Neuron (in vitro differentiated cells): Measurements from ENCODE around the gene PSMA7.

Experiments
- H2AFZ ChIP-seq: one replicate; pipeline ENCODE4 v1.6.1; 2013; ENCODE audit warnings: low read depth, mild to moderate bottlenecking, inconsistent platforms, low read length, moderate library complexity
- H3K27me3 ChIP-seq: one replicate; pipeline ENCODE4 v1.6.1; 2013; ENCODE audit warnings: low read length; ENCODE audit not compliant: insufficient read depth
- H3K36me3 ChIP-seq: one replicate; pipeline ENCODE4 v1.6.1; 2013; ENCODE audit warnings: low read length; ENCODE audit not compliant: insufficient read depth
- H3K4me1 ChIP-seq: one replicate; pipeline ENCODE4 v1.6.1; 2013; ENCODE audit warnings: low read length; ENCODE audit not compliant: insufficient read depth
- H3K4me3 ChIP-seq: 2 replicates; pipeline ENCODE4 v1.5.1; 2013; ENCODE audit warnings: mild to moderate bottlenecking, low read length, moderate library complexity
- H3K9me3 ChIP-seq: one replicate; pipeline ENCODE4 v1.6.1; 2013; ENCODE audit warnings: low read length

Gene PSMA7

DNA sequence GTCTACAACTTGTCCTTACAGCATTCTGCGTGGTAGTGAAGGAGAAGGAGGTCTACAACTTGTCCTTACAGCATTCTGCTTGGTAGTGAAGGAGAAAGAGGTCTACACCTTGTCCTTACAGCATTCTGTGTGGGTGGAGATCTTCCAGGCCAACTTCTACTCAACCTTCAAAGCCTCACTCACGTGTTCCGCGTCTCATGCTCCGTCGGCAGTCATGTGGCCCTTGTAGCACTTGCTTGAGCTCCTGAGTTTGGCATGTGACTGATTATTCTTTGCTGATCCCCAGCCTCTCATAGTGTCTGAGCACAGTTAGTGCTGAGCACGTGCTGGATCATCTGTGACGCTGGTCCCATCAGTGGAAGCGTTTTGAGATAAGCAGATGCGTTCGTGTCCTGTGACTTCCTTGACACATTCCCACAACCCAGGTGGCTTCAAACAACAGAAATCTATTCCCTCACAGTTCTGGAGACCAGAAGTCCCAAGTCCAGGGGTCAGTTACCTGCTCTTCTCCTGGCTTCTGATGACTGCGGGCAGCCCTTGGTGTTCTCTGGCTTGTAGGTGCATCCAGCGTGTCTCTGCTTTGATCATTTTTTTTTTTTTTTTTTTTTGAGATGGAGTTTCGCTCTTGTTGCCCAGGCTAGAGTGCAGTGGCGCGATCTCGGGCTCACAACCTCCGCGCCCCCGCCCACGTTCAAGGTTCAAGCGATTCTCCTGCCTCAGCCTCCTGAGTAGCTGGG is 3.0 kb upstream of the PSMA7 start:
- Histone ChIP-seq H2AFZ (no peak overlapping the region), H3K4me1 (peaks cover 37% of the 10 kb centered on the region), H3K27me3 (no peaks in the 10 kb centered on the region), H3K4me3 (no peak overlapping the region), H3K36me3 (peaks cover 18% of the 10 kb centered on the region), H3K9me3 (peaks cover 9% of the 10 kb centered on the region)

DNA sequence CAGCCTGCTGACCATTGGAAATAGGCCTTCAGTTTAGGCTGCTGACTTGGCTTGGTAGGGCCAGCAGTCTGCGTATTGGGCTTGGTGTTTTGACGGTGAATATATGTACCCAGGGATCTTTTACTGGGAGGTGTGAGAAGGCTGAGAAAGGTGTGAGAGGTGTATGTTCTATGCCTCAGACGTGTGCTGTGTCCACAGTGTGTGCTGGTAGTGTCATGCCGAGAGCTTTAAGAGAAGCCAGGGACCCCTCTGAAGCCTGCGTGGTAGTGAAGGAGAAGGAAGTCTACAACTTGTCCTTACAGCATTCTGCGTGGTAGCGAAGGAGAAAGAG is 2.5 kb upstream of the PSMA7 start:
- peak overlapping the region; percentile 88 for H3K4me3 ChIP-seq

DNA sequence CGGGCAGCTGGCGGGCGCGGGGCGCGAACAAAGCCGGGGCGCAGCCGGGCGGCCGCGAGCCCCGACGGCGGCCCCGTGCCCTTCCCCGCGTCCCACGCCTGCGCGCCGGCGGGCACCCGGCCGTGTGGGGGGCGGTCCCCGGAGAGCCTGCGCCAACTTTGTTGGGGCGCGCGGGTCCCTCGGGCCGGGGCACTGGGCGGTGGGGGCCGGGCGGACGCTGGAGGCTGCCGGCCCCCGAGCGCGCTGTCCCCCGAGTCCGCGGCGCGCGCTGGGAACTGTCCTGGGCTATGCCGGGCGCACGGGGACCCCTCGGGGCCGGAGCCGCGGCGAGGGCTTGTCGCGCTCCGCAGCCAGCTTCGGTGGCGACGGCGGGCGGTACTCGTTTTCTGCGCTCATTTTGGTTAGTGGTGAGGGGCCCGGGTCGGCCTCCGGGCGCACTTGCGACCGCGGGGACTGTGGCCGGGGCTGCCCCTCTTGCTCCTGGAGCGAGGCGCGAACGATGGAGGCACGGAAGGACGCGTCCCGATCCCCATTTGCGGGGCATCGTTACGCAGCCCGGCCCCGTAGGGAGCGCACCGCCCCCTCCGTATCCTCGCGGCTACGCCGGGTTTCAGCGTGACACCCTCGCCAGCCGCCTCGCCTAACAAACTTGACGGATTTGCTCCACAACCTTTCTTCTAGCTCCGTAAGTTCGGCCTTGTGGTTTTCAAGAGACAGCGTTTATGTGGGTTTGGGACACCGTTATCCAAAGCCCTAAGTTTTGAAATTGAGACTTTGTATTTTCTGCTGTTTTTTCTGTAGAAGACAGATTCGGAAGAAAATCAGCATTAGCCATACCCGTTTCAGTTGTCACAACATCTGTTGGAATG is 997 bp upstream of the PSMA7 start:
- Histone ChIP-seq H3K9me3 (peaks cover 9% of the 10 kb centered on the region), H3K4me3 (peak overlapping the region; percentile 88), H3K36me3 (peaks cover 36% of the 10 kb centered on the region)

More for the DNA sequence above, 2.5 kb upstream of the PSMA7 start:
- Histone ChIP-seq H2AFZ (no peak overlapping the region), H3K9me3 (peaks cover 9% of the 10 kb centered on the region), H3K27me3 (no peaks in the 10 kb centered on the region), H3K36me3 (peaks cover 22% of the 10 kb centered on the region), H3K4me1 (peaks cover 40% of the 10 kb centered on the region)

DNA sequence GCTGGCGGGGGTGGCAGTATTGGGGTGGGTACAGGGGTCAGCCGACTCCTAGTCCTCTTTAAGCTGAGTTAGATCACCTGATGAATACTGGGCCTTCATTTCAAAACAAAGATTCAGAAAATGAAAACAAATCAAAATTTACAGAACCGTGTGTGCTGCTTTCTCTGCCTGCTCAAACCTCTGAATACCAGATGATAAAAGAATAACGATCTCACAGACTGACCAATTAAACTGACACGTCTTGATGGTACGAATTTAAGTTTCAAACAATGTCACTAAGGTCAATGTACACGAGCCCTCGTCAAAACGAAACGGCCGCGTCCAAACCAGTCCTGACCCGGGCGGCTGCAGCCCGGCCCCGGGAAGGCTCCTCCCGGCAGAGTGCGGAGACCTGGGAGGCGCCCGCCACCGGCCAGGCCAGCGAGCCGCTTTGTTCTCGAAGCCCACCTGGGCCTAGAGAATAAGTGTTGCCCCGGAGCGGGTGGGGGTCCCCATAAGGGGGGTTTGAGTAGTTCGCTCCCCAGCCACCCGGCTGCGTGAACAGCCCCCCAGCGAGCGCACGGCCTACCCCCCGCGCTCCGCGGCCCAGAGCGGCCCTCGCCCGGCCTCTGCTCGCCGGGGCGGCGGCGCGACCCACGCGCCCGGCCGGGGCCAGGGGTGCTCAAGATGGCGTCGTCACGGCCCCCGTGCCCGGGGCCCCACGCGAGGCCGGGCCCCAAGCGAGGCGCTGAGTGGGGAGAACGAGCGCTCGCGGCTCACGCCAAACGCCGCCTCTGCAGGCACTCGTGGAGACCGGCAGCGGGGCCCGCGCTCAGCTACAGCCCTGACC is 728 bp downstream of the PSMA7 start:
- Histone ChIP-seq H2AFZ (no peak overlapping the region), H3K4me3 (peak overlapping the region; percentile 88), H3K4me1 (peaks cover 25% of the 10 kb centered on the region), H3K9me3 (peaks cover 9% of the 10 kb centered on the region), H3K27me3 (no peaks in the 10 kb centered on the region), H3K36me3 (peaks cover 50% of the 10 kb centered on the region)

More for the DNA sequence above, 997 bp upstream of the PSMA7 start:
- Histone ChIP-seq H3K4me1 (peaks cover 31% of the 10 kb centered on the region), H2AFZ (no peak overlapping the region), H3K27me3 (no peaks in the 10 kb centered on the region)

DNA sequence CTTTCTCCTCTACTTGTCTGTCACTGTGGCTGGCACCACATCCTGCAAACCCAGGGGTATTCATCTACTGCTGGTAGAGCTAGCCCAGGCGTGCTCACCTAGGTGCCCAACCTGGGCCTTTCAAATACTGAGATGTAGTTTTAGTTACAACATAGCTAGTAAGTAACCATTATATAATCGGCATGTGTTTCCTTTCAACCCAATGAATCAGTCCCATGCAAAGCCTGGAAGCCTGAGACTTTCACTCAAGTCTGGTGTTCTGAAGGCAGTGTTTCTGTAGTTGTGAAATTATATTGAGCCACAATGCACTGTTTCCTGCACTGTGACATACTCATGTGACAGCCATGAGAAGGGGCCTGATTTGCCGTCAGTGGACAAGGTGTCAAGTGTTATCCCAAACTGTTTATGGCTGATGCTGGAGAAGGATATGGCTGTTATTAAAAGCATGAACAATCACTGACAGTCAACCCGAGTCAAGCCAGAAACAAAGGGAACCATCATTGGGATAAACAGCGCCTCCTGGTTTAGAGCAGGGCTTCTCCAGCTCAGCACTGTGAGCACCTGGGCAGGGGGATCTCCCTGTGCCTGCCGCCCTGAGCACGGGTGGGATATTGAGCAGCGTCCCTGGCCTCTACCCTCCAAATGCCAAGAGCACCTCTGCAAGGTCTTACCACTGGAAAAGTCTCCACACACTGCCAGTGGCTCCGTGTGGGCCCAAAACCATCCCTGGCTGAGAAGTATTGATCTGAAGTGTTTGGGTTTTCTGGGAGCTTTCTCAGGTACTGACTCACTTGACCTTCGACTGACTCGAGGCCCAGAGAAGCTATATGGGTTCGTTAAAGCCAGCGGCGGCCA is 1.6 kb downstream of the PSMA7 start:
- Histone ChIP-seq H3K9me3 (peaks cover 4% of the 10 kb centered on the region), H3K4me3 (peak overlapping the region; percentile 88), H3K27me3 (no peaks in the 10 kb centered on the region), H3K36me3 (peaks cover 57% of the 10 kb centered on the region), H2AFZ (no peak overlapping the region), H3K4me1 (peaks cover 25% of the 10 kb centered on the region)

DNA sequence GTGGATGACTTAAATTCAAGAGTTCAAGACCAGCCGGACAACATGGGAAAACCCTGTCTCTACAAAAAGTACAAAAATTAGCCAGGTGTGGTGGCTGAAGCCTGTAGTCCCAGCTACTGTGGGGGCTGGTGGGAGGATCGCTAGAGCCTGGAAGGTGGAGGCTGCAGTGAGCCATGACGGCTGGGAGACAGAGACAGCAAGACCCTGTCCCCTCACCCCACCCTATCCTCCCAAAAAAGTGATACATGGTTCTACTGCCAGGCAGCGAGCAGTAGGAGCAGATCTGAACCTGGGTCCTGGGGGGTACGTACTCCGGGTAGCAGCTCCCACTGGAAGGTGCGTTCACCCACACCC is 2.2 kb downstream of the PSMA7 start:
- Histone ChIP-seq H3K36me3 (peaks cover 60% of the 10 kb centered on the region), H3K27me3 (no peaks in the 10 kb centered on the region), H3K9me3 (peaks cover 2% of the 10 kb centered on the region), H3K4me3 (peak overlapping the region; percentile 88), H2AFZ (no peak overlapping the region), H3K4me1 (peaks cover 25% of the 10 kb centered on the region)

DNA sequence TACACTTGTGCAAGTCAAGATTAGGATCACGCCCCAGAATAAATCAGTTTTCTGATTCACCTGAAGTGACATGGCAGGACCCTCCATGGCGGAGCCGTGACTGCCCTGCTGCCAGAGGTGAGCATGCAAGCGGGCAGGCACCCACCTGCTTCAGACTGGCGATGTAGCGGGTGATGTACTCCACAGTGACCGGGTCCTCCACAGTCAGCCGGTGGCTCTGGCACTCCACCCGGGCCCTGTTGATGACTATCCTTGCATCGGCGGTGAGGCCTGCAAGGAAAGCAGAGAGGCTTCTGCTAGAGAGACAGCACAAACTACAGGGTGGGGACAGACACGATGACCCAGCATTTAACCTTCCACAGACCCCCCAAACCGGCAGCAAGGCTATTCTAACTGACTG is 3.6 kb downstream of the PSMA7 start:
- no peak overlapping the region for H2AFZ ChIP-seq
- no peaks in the 10 kb centered on the region for H3K27me3 ChIP-seq
- no peaks in the 10 kb centered on the region for H3K9me3 ChIP-seq
- H3K4me1 ChIP-seq: peaks cover 15% of the 10 kb centered on the region
- H3K4me3 ChIP-seq: no peak overlapping the region
- peaks cover 62% of the 10 kb centered on the region for H3K36me3 ChIP-seq

DNA sequence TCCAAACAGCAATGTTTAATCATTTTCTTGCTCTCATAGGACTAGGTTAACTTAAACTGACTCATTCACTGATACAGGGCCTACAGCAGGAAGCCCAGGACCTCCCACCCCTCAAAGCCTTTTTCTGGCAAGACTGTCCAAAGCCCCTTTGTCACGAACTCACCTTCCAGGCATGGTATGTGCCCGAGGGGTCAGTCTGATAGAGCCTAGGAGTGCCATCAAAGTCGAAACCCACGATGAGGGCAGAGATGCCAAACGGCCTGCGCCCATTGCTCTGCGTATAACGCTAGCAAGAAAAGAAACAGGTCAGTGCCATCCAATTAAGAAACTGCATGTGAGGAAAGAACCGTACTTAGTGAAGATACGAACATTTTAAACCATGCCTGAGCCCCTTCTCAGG is 4.3 kb downstream of the PSMA7 start:
- peaks cover 69% of the 10 kb centered on the region for H3K36me3 ChIP-seq
- H3K4me3 ChIP-seq: no peak overlapping the region
- H2AFZ ChIP-seq: no peak overlapping the region
- H3K9me3 ChIP-seq: no peaks in the 10 kb centered on the region
- peaks cover 12% of the 10 kb centered on the region for H3K4me1 ChIP-seq
- H3K27me3 ChIP-seq: no peaks in the 10 kb centered on the region

DNA sequence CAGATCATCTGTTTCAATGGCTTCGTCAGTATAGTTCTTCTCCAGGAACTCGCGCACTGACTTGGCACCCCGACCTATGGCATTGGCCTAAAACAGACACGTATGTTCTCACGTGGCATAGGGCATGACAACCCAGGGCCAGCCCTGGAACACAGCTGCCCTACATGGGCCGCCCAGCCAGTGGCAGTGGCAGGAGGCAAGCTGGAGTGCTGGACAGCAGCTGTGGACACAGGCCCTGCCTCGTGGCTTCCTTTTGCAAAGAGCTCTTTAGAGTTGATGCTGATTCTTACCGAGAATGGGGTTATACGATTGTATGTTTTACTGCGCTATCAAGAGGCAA is 5.0 kb downstream of the PSMA7 start:
- no peaks in the 10 kb centered on the region for H3K9me3 ChIP-seq
- H3K4me3 ChIP-seq: no peak overlapping the region
- no peaks in the 10 kb centered on the region for H3K27me3 ChIP-seq
- peaks cover 76% of the 10 kb centered on the region for H3K36me3 ChIP-seq
- H2AFZ ChIP-seq: no peak overlapping the region
- H3K4me1 ChIP-seq: peaks cover 12% of the 10 kb centered on the region

DNA sequence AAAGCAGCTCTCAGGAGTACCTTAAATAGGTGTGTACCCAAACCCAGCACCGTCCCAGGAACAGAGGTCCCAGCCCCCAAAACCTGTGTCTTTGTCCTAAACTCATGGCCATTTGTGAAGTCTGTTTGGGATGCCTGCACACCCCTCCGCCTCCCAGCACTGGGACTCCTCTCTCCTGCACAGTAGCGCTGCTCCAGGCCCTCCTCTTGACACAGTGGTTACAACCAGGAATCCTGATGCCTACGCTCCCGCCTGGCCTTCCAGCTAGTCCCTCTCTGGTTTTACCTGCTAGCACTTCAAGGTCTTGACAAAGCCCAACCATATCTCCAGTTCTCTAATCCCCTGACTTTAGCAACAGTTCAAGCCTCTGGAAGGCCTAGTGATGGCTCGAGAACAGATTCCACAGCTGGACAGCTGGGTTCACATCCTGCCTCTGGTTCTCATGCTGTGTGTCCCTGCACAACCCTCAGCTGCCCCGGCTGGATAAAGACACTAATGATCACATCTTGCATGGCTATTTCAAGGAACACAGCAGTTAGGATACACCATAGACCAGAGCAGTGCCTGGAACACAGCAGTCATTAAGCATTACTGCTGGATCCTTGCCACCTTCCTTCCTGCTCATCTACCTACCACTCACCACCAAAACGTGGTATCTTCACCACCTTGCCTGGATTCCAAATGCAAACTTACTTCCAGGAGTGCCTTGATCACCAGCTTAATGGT is 5.6 kb downstream of the PSMA7 start:
- no peak overlapping the region for H3K4me3 ChIP-seq
- H3K27me3 ChIP-seq: no peaks in the 10 kb centered on the region
- H3K4me1 ChIP-seq: peaks cover 12% of the 10 kb centered on the region
- no peaks in the 10 kb centered on the region for H3K9me3 ChIP-seq
- no peak overlapping the region for H2AFZ ChIP-seq
- peaks cover 81% of the 10 kb centered on the region for H3K36me3 ChIP-seq

DNA sequence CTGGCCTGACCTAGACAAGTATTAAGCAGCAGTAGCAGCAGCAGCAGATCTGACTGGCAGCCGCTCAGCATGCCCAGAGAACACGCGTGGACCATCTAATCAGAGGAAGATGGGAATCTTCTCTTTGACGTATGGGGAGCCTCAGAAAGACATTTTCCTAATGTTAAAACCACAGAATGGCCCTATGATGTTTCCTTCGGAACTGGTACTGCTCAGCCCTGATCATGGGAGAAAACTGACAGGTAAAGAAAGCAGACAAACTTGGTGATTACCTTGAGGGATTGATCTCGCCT is 6.2 kb downstream of the PSMA7 start:
- Histone ChIP-seq H3K4me1 (peaks cover 12% of the 10 kb centered on the region), H2AFZ (no peak overlapping the region), H3K36me3 (peaks cover 87% of the 10 kb centered on the region), H3K4me3 (no peak overlapping the region), H3K9me3 (no peaks in the 10 kb centered on the region), H3K27me3 (no peaks in the 10 kb centered on the region)
